NCI-H510A (cell line): ENCODE measurements around the gene JARID2.
A peak's percentile ranks its signal among the peaks of the same experiment; 100 is the strongest.

ENCODE experiments used
- DNase-seq: peaks from one replicate; lab custom pipeline; 2025; lab: John Stamatoyannopoulos, UW

Gene JARID2

DNA sequence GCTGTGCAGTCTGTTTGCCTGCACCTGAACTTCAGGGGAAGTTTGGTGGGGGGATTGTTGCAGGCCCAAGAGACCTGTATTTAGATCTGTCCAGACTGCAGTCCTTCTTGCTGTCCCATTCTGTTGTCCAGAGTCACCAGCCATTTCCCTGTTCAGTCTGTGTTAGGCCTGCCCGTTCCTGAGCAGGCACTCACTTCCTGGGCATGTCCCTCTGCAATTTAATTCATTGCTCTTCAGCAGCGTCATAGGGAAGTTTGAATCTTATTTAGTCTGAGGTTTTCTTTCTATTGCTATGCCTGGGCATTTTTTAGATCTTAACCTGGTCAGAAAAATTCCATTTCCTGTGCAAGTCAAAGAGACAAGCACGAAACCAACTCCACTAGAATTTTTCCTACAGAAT is 226.8 kb downstream of the JARID2 start:
- no peak for DNase-seq

DNA sequence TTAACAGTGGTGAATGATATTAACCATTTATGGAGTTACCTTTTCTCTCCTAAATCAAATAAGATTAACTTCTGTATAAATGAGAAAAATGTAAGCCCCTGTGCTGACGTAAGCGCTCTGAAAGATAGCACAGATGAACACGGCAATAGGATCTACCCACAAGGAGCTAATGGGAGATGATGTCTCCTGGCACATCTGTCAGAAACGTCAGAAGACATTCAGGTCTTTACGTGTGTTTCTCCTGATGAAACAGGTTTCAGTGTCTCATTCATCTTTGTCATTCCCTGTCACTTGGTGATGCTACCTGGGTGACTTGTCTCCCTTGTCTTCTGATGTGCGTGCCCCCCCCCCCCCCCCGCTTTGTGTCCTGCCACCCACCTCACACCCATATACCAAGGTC is 227.3 kb downstream of the JARID2 start:
- DNase-seq = no peak

DNA sequence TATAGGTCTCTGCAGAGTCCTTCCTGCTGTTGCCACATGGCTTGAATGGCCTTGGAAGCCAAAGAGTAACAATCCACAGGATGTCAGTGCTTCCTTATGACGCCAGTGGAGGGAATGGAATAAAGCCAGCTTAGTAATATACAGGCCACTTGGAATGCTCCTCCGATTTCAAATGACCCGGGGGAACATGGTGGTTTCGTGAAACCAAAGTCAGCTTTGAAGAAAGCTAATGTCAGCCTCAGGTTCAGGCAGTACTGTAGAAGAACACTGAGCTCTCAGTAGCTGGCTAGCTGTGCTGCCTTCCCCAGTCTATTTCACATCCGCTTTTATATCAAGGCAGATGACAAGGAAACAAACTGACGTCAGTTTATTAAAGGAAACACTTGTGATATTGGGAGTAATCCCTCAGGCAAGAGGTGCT is 227.9 kb downstream of the JARID2 start:
- no peak for DNase-seq

DNA sequence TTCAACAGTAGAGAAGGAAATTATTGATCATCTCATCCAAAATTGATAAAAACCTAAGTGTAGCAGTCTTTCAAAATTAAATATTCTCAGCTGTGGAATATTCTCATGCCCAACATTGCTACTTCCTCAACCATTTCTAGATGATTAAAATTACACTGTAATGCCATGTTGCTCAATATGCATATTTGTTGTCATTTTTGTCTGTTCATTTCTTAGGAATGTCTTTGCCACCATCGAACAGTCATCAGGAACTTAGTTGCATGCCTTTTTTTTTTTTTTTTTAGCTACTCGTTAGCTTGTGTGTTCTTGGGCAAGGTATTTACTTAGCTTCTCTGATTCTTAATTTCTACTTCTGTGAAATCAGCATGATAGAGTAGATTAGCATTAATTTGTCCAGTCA is 228.3 kb downstream of the JARID2 start:
- DNase-seq = no peak

DNA sequence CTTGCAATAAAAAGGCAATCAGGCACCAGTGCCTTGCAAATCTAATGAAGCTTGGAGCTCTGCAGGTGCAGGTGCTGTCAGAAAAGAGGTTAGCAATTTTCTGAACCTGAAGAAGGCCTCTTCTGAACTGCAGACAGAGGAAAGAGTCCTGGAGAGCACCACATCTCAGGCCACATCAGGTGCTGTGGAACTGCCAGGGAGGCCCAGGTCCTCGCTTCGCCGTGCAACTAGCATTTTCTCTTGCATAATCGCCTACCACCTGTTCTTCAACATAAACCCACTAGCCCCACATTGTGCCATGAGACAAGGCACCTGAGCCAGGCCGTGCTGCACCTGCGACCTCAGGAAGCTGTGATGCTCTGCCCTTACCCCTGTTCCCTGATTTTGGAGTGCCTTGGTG is 229.4 kb downstream of the JARID2 start:
- DNase-seq = no peak

DNA sequence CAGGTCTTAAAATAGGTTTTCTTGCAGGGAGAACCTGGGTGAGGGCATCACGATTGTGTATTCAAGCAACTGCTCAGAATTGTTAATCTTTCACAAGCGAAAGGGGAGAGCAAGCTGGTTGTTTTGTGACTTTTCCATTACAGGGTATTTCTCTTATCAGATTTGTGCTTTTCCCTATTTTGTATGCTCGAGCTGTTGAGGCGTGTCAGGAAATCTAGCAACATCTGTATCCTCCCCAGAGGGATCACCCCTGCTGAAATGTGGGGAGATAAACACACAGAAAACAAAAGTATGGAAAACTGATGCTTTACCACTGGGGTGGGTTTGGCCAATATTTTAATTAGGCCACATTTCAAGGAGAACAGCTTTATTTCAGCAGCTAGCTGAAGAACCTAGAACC is 230.0 kb downstream of the JARID2 start:
- no peak for DNase-seq

DNA sequence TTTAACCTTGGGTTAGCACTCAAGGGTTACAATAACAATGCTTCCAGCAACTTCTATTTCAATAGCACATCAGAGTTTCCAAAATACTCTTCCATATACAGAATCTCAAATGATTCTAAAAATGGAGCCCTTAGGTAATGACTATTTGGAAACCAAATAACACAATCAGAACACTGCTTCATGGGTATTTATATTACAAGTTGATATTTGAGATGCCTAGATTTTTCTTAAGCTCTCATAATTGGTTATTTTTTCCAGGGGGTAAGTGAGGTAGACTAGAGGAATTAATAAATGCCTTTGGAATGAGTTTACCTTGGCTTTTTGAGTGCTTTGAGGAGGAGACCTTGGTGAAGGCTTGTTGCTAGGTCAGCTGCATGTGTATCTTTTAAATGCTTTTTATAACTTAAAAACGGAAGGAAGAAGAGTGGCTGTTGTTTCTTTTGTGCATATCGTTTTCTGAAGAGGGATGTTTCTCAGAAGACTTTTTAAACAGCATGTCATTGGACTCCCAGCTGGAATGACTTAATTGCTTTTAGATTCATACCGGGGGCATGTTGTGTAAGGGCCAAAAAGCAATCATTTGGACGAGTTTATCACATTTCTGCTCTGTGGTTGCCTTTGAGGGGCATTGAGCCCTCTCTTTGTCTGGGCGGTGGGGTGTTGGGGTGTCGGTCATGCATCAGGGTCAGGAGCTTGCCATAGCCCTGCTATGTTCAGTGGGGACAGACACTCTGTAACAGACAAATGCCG is 230.9 kb downstream of the JARID2 start:
- DNase-seq = no peak

DNA sequence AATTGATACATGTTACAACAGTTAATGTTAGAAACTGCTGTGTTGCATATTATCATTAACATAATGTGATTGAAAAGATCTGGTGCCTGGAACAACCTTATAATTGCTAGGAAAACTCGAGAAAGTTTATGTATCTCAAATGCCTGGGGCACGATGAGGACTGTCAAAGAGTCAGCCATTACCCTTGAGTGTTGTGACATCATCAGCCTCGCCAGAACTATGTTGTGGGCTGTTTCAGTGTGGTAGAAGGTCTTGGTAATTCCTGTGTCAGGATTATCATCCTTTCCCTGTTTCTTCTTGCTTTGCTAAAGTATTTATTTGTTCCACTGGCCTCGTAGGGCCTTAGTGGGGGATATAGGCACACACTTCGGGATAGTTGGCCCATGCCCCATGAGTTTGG is 231.9 kb downstream of the JARID2 start:
- DNase-seq = no peak

DNA sequence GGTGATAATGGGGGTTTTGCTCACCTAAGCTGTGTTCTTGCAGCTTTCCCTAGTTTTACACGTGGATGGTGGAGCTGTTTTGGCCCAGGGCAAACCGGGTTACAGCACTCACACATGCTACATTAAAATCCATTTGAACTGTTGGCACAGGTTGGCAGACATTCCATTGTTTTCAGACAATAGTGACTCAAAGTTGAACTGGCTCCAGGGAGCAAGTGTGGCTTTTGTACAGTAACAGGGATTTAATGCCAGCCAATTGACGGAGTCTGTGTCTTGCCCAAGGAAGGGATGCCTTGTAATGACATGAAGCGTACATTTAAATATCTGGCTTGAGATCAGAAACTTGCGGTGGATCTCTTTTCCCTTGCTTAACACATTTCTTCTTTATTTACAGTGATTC is 233.9 kb downstream of the JARID2 start:
- DNase-seq = no peak

DNA sequence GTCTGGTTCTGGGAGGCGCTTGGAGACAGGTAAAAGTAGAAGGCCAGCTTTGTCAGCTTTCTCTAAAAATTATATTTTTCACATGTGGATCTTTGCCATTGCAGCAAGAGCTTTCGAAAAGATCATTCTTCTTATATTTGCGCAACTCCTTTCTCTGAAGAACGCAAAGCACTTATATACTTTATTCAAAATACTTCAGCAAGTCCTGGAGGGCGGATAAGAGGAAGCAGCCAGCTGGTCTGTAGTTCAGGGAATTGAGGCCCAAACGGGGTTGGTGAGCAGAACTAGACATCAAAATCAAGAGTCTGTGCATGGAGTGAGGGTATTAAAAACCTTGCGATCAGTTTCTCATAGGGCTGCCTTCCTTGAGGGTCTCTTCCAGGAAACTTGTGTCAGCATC is 234.7 kb downstream of the JARID2 start:
- no peak for DNase-seq

DNA sequence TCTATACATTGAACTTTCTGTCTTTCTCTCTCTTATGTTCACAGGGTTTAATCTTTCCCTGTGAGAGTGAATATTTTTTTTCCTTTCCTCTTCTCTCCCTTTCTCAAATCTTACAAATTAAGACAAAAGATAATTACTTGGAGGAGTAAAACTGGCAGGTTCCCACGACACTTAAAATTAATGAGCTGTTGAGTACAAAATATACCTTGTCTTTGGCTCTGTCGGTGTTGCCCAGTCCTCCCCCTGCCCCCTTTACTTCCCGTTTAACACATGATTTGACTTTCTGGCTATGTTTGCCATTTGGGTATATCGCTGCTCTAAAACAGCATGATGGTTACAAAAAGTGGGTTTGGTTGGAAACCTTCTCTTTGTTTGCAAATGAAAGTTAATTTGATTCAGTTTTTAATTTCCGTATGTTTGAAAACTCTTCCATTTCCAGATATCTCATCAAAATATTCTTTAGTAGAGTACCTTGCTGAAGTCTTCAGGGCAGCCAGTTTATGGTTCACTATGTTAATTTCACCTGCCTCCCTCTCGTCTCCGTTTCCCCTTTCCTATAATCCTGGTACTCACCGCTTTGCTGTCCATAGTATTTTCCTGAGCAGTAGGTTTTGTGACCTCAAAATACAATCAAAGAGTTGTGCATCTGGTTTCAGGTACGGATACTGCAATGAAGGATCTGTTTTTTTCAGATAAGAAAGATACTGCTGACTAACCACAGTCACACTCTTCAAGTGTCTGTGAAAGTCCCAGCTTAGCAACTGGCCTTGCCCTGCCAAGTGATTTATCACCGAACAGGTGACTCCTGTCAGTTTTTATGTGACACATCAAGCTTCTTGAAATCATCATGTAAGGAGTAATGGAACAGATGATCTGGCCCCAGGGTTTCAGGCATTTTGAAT is 235.8 kb downstream of the JARID2 start:
- DNase-seq = peak; percentile 63

DNA sequence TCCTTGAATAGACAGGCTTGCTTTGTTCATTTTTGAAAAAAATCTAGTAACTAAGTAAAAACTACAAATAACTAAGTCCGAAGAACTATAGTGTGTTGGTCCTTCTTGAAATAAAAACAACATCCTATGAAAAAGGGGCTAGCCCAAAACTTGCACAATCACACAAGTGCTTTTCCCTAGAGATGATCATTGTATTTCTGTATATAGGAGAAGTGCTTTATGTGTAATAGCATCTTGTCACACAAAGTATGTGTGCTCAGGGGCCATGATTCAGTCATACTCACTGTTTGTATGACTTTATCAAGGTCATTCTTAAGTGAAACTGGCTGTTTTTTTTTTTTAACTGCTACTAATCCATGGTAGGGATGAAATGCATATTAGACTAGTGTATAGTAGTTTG is 237.2 kb downstream of the JARID2 start:
- DNase-seq = no peak

DNA sequence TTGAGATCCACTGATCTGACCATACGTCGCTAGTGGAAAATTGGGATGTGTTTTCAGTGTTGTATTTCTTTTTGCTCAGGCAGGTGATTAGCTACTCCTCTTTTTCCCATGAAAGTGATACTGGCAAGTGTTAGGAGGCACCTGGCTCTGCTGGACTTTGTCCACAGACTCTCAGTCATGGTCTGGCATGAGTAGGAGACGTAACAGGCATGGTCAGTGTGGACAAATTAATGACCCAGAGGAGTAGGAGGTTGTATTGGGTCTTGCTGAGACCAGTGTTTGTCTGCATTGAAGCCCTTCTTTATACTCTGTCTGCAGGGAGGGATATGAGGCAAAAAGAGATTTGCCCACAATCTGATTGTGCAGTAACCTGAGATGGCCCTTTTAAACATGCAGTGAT is 238.3 kb downstream of the JARID2 start:
- DNase-seq = no peak

DNA sequence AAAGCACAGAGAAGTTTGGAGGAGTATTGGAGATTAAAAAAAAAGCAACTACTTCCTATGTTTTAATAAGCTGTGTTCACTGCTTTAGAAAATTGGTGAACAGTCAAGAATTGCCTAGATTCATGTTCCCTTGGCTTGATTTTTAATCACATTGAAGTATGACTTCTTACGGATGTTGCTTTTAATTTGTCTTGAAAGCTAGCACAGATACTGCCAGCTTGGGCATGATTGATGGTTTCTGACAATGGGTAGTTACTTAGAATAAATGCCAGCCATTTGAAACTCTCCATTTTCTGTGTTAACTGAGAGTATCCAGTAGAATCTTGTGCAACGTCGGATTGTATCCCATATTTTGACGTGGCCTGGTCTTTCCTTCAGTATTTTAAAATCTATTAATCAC is 239.0 kb downstream of the JARID2 start:
- no peak for DNase-seq

DNA sequence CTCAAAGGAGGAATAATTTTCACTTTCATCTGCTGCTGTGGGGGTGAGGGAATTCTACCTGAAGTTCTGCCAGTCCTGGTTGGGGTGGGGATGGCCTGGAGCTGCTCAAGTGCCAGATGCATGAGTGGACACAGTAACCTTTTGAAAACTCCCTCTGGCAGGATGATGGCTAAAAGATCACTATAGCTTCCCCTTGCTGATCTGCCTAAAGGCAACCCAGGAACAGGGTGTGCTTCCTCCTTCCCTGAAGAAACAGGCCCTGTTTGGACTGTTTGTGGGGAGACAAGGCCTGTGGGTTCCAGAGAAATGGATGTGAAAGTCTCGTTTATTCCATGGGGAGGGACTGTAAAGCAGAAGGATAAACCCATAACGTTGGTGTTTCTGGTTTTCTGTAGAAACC is 240.1 kb downstream of the JARID2 start:
- no peak for DNase-seq

DNA sequence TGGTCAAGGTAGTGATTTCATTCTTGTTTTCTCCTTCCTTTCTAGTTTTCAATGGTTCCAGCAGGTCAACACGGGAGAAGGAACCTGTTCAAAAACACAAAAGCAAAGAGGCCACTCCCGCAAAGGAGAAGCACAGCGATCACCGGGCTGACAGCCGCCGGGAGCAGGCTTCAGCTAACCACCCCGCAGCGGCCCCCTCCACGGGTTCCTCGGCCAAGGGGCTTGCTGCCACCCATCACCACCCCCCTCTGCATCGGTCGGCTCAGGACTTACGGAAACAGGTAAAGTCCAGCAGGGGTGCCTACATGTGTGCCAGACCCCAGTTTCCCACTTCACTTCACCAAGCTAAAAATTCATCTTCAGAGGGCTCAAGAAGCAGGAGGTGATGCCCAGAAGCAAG is 241.4 kb downstream of the JARID2 start:
- DNase-seq = no peak

DNA sequence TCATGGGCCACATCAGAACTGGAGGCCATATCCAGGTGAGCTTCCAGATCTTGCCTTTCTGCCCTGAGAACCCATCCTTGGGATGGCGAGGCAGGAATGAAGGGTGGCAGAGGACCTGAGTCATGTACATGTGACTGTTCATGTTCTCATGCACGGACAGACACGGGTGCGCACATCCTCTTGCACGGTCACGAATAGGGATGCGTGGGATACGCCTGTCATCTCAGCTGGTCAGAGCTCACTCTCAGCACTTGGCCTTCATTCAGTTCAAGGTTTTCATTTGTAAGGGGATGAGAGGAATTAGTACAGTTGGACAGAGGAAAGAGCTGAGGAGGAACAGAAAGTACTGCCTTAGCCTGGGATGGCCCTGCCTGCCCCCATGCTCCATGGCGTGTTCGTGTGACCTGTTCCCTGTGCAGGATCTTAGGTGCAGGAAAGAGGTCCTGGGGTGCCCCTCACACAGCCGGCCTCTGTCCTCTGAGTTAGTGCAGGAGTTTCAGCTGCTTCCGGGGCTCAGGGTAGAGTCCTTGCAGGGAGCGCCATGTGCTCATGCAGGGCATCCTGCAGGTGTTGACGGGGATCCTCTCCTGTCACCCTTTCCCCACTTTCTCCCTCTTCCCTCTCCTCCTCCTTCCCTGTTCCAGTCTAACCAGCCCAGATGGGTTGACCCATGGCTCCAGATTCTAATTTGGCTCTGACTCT is 243.5 kb downstream of the JARID2 start:
- DNase-seq = no peak

DNA sequence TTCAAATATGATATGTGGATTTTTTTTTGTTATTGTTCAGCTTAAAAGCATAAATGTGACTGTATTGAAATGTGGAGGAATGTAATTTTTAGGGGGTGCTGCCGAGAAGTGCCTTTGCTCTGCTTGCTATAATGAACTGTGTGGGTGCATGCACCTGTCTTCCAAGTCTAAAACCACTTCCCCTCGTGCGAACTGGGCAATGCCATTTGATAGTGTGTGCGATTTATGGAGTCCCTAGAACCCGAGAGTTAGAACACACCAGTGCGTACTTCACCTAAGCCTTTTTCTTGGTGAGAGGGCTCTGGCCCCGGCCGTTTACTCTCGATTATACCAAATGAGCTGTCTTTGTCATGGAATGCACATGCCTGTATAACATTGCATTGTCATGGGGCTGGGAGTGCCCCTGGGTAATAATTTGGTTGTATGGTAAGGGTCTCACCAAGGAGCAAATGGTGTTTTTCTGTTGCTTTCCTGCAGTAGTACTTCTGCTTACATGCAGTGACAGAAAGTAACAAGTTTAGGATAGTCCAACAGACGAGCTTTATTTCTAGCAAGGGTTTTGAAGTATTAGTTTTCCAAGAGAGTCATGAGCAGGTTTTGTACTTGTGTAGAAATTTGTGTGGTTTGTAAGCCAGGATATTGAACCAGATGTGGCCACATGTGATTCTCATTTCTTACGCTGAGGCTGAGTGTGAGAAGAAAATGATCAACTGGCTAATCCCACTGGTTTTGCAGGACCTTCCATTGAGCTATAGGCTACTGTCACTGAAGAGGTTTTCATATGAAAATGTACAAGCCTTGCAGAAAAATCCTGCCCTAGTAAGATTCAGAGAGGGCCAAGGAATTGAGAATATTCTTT is 244.6 kb downstream of the JARID2 start:
- no peak for DNase-seq

DNA sequence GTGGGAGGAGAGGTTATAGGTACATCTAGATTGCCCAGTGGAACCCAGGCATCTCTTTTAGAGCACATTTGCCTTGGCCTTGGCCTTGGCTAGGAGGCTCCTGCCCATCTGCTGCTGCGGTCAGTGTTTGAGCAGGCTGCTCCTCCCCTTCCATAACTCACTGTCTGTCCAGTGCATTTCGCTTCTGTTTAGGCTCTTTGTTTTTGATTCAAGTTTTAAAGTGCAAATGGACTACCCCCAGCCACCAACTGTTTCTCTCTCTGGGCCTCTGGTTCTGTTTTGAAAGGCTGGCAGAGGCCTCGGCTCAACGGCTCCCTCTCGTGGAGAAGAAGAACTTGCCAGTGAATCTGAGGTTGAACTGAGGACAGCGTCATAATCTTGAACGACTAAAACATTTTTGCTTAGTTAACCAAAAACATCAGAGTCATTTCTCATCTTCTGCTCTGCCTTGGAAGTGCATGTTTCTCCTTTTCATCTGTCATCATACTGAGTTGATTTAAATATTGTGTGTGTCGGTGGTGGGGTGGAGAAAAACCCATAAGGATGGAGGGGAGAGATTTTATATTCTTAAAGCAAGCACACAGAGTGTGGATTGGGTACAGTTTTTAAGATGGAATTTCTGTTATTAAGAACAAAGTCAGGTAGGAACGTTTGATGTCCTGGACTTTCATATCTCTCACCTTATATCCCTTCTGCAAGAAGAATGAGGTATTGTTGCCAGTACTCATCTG is 245.6 kb downstream of the JARID2 start:
- DNase-seq = no peak

DNA sequence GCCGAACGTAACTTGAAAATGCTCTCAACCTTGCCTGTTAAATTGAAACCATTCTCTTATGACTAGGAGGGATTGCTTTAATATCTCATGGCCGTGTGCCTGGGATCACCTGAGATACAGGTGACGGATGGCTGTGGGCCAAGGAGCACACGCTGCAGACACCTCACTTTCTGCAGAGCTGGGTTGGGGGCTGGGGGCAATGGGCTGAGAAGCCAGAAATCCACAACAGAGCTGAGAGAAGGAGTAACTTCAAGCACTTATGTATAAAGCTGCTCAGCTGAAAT is 246.1 kb downstream of the JARID2 start:
- DNase-seq = no peak

DNA sequence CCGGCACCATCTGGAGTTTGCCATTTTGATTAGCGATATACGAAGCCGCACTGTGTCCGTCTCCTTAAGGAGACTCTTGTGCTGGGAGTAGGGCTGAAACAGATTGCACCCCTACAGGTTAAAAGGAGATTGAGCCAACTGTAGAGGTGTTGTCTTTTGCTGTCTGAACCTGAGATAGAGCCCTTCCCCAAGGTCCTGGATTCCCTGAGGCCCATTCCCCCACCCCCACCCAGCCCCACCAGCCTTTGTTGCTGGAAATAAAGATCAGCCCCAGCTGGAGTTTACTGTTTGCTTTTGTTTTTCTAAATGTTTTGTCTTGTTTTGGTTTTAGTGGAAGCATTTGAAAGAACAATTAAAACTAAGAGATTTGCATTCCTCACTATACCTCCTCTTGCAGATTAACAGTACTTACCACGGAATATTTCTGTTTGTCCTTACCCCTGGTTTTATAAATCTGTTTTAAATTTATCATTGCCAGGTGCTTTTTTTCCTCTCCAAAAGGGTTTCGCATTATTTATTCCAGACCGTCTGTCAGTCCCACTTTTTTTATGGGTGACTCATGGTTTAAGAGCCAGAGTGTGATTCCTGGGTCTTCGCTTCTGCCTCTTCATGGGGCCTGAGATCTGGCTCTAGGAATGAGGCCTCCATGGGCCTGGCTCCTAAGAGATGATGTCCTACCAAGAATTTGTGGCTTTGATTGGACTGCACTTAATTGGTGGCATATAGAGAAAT is 247.7 kb downstream of the JARID2 start:
- no peak for DNase-seq
